H1 (cell line): ENCODE results near the gene RYR3.

ENCODE experiments used
- CHD2 ChIP-seq: IDR thresholded peaks from 2 replicates; pipeline ENCODE4 v1.6.1; 2012; ENCODE audit warnings: low read length, improper control_type of control experiment
- CREB1 ChIP-seq: IDR thresholded peaks from 2 replicates; pipeline ENCODE4 v1.6.1; 2012; ENCODE audit warnings: inconsistent platforms
- EGR1 ChIP-seq: IDR thresholded peaks from 2 replicates; pipeline ENCODE4 v1.6.1; 2011; ENCODE audit warnings: low read depth, low read length, borderline replicate concordance
- EP300 ChIP-seq, 2 experiments: IDR thresholded peaks; 1 replicate in 1 of 2; 2 replicates in 1 of 2; pipeline ENCODE4 v1.6.1; 2011 to 2012; ENCODE audit warnings: low read depth in 2 of 2, low read length in 2 of 2, mild to moderate bottlenecking in 2 of 2, borderline replicate concordance in 1 of 2, inconsistent platforms in 1 of 2, moderate library complexity in 1 of 2
- EZH2 ChIP-seq: fragments of 200-600 bp; sonication (generic); IDR thresholded peaks from 2 replicates; pipeline ENCODE4 v1.7.1; 2012; ENCODE audit warnings: low read depth, mild to moderate bottlenecking, moderate library complexity, low read length, inconsistent platforms; ENCODE audit not compliant: severe bottlenecking
- JUND ChIP-seq: IDR thresholded peaks from 2 replicates; pipeline ENCODE4 v1.6.1; 2011; ENCODE audit warnings: mild to moderate bottlenecking, improper control_type of control experiment, low read length
- KDM4A ChIP-seq: IDR thresholded peaks from one replicate; pipeline ENCODE4 v1.7.1; 2012; ENCODE audit warnings: low read depth, mild to moderate bottlenecking, moderate library complexity, low read length, inconsistent platforms; ENCODE audit not compliant: severe bottlenecking
- RFX5 ChIP-seq: IDR thresholded peaks from 2 replicates; pipeline ENCODE4 v1.6.1; 2011; ENCODE audit warnings: low read depth, low read length, improper control_type of control experiment, borderline replicate concordance
- SUZ12 ChIP-seq: fragments of 200-600 bp; sonication (generic); IDR thresholded peaks from 2 replicates; pipeline ENCODE4 v1.6.1; 2012; ENCODE audit warnings: mild to moderate bottlenecking, inconsistent platforms, low read length, moderate library complexity, mixed read lengths
- TF ChIP-seq, protein P1 (sequence below), 3 experiments: IDR thresholded peaks; 1 replicate in 2 of 3; 2 replicates in 1 of 3; pipeline versions ENCODE4 v1.5.1 to v1.6.1; 2011; ENCODE audit warnings: low read length in 3 of 3, mild to moderate bottlenecking in 3 of 3, inconsistent platforms in 2 of 3, low read depth in 1 of 3, moderate library complexity in 1 of 3; ENCODE audit not compliant: insufficient read depth in 1 of 3; ENCODE audit errors: control extremely low read depth in 1 of 3
- TF ChIP-seq, protein P2 (sequence below): IDR thresholded peaks from 2 replicates; pipeline ENCODE4 v1.6.1; 2012; ENCODE audit warnings: low read length, inconsistent platforms

DNA sequence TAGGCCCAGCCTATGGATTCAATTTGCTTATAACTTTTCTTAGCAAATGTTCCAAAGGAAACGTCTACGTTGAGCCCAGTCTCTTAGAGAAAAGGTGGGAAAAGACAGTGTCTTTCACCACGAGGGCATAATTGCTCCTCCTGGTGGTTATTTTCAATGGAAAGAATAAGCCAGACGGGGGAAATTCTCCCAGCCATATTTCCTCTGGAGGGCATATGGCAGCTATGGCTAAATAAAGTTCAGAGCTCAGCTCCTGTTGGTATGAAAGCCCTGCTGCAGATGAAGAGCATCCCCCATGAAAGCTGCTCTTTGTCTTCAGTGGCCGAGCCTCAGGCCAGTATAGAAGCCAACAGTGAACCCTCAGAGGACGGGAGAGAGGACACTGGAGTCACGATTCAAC lies 297.9 kb downstream of the RYR3 start:
- TF ChIP-seq EZH2 (no peak), SUZ12 (no peak), CREB1 (no peak), RFX5 (no peak), CHD2 (no peak), JUND (no peak), EP300 (IDR thresholded peaks at IDR 0.05; ENCODE audit: borderline replicate concordance in 1 of 2, low read depth in 2 of 2, low read length in 2 of 2) (no peak), KDM4A (no peak), EGR1 (no peak)
- TF ChIP-seq, protein P1, sequence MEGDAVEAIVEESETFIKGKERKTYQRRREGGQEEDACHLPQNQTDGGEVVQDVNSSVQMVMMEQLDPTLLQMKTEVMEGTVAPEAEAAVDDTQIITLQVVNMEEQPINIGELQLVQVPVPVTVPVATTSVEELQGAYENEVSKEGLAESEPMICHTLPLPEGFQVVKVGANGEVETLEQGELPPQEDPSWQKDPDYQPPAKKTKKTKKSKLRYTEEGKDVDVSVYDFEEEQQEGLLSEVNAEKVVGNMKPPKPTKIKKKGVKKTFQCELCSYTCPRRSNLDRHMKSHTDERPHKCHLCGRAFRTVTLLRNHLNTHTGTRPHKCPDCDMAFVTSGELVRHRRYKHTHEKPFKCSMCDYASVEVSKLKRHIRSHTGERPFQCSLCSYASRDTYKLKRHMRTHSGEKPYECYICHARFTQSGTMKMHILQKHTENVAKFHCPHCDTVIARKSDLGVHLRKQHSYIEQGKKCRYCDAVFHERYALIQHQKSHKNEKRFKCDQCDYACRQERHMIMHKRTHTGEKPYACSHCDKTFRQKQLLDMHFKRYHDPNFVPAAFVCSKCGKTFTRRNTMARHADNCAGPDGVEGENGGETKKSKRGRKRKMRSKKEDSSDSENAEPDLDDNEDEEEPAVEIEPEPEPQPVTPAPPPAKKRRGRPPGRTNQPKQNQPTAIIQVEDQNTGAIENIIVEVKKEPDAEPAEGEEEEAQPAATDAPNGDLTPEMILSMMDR (IDR thresholded peaks at IDR 0.05; ENCODE audit: control extremely low read depth in 1 of 3, insufficient read depth in 1 of 3, low read depth in 1 of 3, low read length in 3 of 3), result peak in 2 of 3 experiments; percentile 50 to 54; a peak in 3 of 4 replicates
- TF ChIP-seq, protein P2, sequence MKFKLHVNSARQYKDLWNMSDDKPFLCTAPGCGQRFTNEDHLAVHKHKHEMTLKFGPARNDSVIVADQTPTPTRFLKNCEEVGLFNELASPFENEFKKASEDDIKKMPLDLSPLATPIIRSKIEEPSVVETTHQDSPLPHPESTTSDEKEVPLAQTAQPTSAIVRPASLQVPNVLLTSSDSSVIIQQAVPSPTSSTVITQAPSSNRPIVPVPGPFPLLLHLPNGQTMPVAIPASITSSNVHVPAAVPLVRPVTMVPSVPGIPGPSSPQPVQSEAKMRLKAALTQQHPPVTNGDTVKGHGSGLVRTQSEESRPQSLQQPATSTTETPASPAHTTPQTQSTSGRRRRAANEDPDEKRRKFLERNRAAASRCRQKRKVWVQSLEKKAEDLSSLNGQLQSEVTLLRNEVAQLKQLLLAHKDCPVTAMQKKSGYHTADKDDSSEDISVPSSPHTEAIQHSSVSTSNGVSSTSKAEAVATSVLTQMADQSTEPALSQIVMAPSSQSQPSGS, result no peak
